Mesendoderm (in vitro differentiated cells): ENCODE results near the gene PCBP3.

Experiments used
- DNase-seq: peaks from one replicate; pipeline ENCODE4 v3.0.0; 2013
- H2AK5ac ChIP-seq: 2 replicates; pipeline ENCODE4 v1.6.1; 2013; ENCODE audit warnings: low read length, inconsistent platforms
- H2BK120ac ChIP-seq: 2 replicates; pipeline ENCODE4 v1.6.1; 2013; ENCODE audit warnings: low read depth, mild to moderate bottlenecking, low read length, moderate library complexity, mixed read lengths
- H2BK15ac ChIP-seq: replicated peaks from 2 replicates; pipeline ENCODE4 v1.6.1; 2013; ENCODE audit warnings: low read depth, mild to moderate bottlenecking, moderate library complexity
- H2BK5ac ChIP-seq: 2 replicates; pipeline ENCODE4 v1.6.1; 2013; ENCODE audit warnings: low read length, inconsistent platforms
- H3K18ac ChIP-seq: 2 replicates; pipeline ENCODE4 v1.6.1; 2013; ENCODE audit warnings: mild to moderate bottlenecking, low read length, mixed read lengths
- H3K23ac ChIP-seq: one replicate; pipeline ENCODE4 v1.6.1; 2013; ENCODE audit warnings: low read length
- H3K27ac ChIP-seq: 2 replicates; pipeline ENCODE4 v1.5.1; 2013; ENCODE audit warnings: low read depth, mild to moderate bottlenecking, inconsistent platforms, low read length, moderate library complexity
- H3K27me3 ChIP-seq: 2 replicates; pipeline ENCODE4 v1.6.1; 2013; ENCODE audit warnings: low read length, control low read depth, mild to moderate bottlenecking, inconsistent platforms; ENCODE audit not compliant: insufficient read depth, poor library complexity
- H3K36me3 ChIP-seq: 2 replicates; pipeline ENCODE4 v1.6.1; 2013; ENCODE audit warnings: low read length, inconsistent platforms; ENCODE audit not compliant: control insufficient read depth, insufficient read depth
- H3K4ac ChIP-seq: one replicate; pipeline ENCODE4 v1.6.1; 2013; ENCODE audit warnings: low read depth, mild to moderate bottlenecking, low read length, moderate library complexity
- H3K4me1 ChIP-seq: 2 replicates; pipeline ENCODE4 v1.6.1; 2013; ENCODE audit warnings: low read depth, low read length, inconsistent platforms; ENCODE audit not compliant: control insufficient read depth
- H3K4me2 ChIP-seq: 2 replicates; pipeline ENCODE4 v1.6.1; 2013; ENCODE audit warnings: low read length
- H3K4me3 ChIP-seq: 2 replicates; pipeline ENCODE4 v1.5.1; 2013; ENCODE audit warnings: mild to moderate bottlenecking, low read length
- H3K56ac ChIP-seq: one replicate; pipeline ENCODE4 v1.6.1; 2013; ENCODE audit warnings: low read length
- H3K79me1 ChIP-seq: 2 replicates; pipeline ENCODE4 v1.6.1; 2013; ENCODE audit warnings: low read length, inconsistent platforms
- H3K79me2 ChIP-seq: 2 replicates; pipeline ENCODE4 v1.6.1; 2013; ENCODE audit warnings: mild to moderate bottlenecking, low read length; ENCODE audit not compliant: control insufficient read depth, insufficient read depth
- H3K9ac ChIP-seq: 2 replicates; pipeline ENCODE4 v1.6.1; 2013; ENCODE audit warnings: low read length, inconsistent platforms
- H4K5ac ChIP-seq: one replicate; pipeline ENCODE4 v1.6.1; 2013; ENCODE audit warnings: low read length
- H4K8ac ChIP-seq: one replicate; pipeline ENCODE4 v1.6.1; 2013; ENCODE audit warnings: low read depth, mild to moderate bottlenecking, control low read depth, low read length, moderate library complexity
- WGBS: extraction: QIAGEN DNeasy Blood & Tissue Kit; methylation state at CpG from one replicate; pipeline ENCODE4 v1.1.7; 2013; ENCODE audit warnings: low lambda C conversion rate, missing lambda C conversion rate; ENCODE audit not compliant: insufficient coverage; ENCODE audit errors: extremely low coverage; 5-methylcytosine and 5-hydroxymethylcytosine counted together

PCBP3 gene

DNA sequence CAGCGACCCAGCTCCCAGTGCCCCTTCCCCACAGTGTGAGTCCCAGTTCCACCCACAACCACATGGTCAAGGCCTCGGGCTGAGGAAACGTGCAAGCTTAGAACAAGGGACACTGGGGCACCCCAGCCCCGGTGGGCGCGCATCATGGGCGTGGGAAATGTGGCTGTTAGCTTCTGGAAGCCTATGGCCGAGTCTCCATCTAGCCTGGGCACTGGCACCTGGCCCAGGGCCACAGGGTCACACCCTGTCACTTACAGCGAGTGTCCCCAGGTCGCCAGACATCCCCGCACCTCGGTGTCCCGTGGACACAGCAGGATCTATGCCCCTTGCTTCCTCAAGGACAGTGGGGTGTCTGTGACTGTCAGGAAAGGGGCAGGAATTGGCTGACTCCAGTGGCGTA lies 301.1 kb downstream of the PCBP3 start:
- no peak overlapping the region for H3K9ac ChIP-seq
- no peak overlapping the region for H3K4me2 ChIP-seq
- no peak overlapping the region for H2BK15ac ChIP-seq
- no peak overlapping the region for H3K27ac ChIP-seq
- H3K36me3 ChIP-seq = no peaks in the 10 kb centered on the region
- no peak overlapping the region for H2BK120ac ChIP-seq
- no peaks in the 10 kb centered on the region for H3K27me3 ChIP-seq
- no peak overlapping the region for H4K5ac ChIP-seq
- H3K18ac ChIP-seq = no peak overlapping the region
- no CpG with 5 or more reads among the region's 14 CpGs for WGBS
- no peak overlapping the region for H2BK5ac ChIP-seq
- H3K4me3 ChIP-seq = no peak overlapping the region
- no peak for DNase-seq
- H2AK5ac ChIP-seq = no peak overlapping the region
- no peak overlapping the region for H3K4ac ChIP-seq
- no peaks in the 10 kb centered on the region for H3K79me1 ChIP-seq
- H3K79me2 ChIP-seq = no peaks in the 10 kb centered on the region
- H3K56ac ChIP-seq = no peak overlapping the region
- H3K23ac ChIP-seq = no peak overlapping the region
- H3K4me1 ChIP-seq = no peaks in the 10 kb centered on the region
- no peak overlapping the region for H4K8ac ChIP-seq

DNA sequence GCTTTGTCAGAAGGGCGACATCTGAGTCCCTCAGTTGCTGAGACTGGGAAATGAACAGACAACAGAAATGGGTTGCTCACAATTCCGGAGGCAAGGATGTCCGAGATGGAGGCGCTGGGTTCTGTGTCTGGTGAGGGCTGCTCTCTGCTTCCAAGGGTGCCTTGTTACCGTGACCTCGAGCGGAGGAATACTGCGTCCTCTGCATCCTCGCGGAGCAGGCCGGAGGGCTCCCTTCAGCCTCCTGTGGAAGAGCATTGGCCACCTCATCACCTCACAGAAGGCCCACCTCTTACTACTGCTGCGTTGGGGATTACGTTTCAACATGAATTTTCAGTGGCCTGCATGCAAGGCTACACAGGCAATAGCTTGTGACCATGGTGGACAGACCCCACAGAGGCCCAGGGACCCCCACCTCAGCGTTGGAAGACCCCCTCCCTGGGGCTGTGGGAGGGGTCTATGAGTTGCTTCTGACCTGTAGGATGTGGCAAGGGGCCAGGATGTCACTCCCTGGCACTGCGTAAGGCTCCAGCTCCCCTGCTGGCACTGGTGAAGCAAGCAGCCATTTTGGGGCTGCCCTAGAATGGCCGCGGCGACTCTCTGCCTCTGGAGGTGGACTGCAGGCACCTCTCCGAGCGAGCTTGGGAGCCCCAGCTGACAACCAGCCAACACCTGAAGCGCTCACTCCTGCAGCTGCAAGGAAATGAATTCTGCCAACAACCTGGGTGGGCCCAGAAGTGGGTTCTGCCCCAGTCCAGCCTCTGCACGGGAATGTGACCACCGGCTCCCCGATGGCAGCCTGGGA lies 301.7 kb downstream of the PCBP3 start:
- Histone ChIP-seq H2BK15ac (no peak overlapping the region), H3K36me3 (no peaks in the 10 kb centered on the region), H3K4me2 (no peak overlapping the region), H2BK5ac (no peak overlapping the region), H3K23ac (no peak overlapping the region), H3K18ac (no peak overlapping the region), H3K79me2 (no peaks in the 10 kb centered on the region), H3K4me3 (no peak overlapping the region), H4K5ac (no peak overlapping the region), H2AK5ac (no peak overlapping the region), H3K9ac (no peak overlapping the region), H3K27me3 (no peaks in the 10 kb centered on the region), H2BK120ac (no peak overlapping the region), H3K4me1 (no peaks in the 10 kb centered on the region), H3K4ac (no peak overlapping the region), H3K27ac (no peak overlapping the region), H3K79me1 (no peaks in the 10 kb centered on the region), H4K8ac (no peak overlapping the region), H3K56ac (no peak overlapping the region)
- no peak for DNase-seq
- no CpG with 5 or more reads among the region's 24 CpGs for WGBS

DNA sequence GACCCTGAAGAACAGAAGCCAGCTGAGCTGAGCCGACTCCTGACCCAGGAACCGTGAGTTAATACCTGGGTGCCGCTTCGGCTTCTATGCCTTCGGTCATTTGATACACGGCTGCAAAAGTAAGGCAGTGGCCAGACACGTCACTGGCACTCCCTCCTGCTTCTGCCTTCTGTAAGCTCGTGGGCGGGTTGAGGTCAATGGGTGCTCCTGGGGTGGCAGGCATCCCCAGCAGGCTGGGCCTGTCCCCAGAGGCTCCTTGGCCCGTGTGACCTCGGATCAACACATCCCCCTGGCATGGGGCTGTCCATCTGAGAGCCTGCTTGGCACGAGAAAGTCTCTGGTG lies 302.3 kb downstream of the PCBP3 start:
- no peak overlapping the region for H3K18ac ChIP-seq
- H3K4ac ChIP-seq = no peak overlapping the region
- H3K56ac ChIP-seq = no peak overlapping the region
- H3K27ac ChIP-seq = no peak overlapping the region
- no peak overlapping the region for H2BK5ac ChIP-seq
- H3K79me1 ChIP-seq = no peaks in the 10 kb centered on the region
- H3K4me3 ChIP-seq = no peak overlapping the region
- DNase-seq = no peak
- H2BK120ac ChIP-seq = no peak overlapping the region
- H3K4me2 ChIP-seq = no peak overlapping the region
- no peak overlapping the region for H3K23ac ChIP-seq
- no peak overlapping the region for H3K9ac ChIP-seq
- H2BK15ac ChIP-seq = no peak overlapping the region
- H3K79me2 ChIP-seq = no peaks in the 10 kb centered on the region
- H2AK5ac ChIP-seq = no peak overlapping the region
- H4K8ac ChIP-seq = no peak overlapping the region
- H3K36me3 ChIP-seq = no peaks in the 10 kb centered on the region
- H3K27me3 ChIP-seq = no peaks in the 10 kb centered on the region
- no peak overlapping the region for H4K5ac ChIP-seq
- no peaks in the 10 kb centered on the region for H3K4me1 ChIP-seq
- no CpG with 5 or more reads among the region's 12 CpGs for WGBS

DNA sequence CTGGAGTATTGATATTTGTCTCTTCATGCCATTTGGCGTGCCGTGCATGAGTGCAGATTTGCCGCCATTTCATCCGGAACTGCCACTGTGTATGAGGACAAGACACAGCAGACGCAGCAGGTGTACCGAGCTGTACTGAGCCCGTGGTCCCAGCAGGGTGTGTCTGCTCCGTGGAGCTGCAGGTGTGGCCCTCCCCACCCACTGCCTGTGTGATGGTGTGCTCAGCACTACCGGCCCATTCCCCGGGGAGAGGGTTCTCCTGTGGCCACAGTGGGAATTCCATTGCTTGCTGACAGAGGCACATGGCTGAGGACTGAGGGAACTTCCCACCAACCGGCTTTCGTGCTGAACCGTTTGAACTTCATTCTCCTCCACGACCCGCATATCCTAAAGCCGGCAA lies 303.8 kb downstream of the PCBP3 start:
- Histone ChIP-seq H3K4ac (no peak overlapping the region), H3K23ac (no peak overlapping the region), H3K18ac (no peak overlapping the region), H3K4me1 (no peaks in the 10 kb centered on the region), H3K79me1 (no peaks in the 10 kb centered on the region), H3K4me3 (no peak overlapping the region), H3K27ac (no peak overlapping the region), H3K4me2 (no peak overlapping the region), H2BK15ac (no peak overlapping the region), H3K36me3 (no peaks in the 10 kb centered on the region), H4K5ac (no peak overlapping the region), H2AK5ac (no peak overlapping the region), H2BK120ac (no peak overlapping the region), H3K79me2 (no peaks in the 10 kb centered on the region), H2BK5ac (no peak overlapping the region), H3K56ac (no peak overlapping the region), H3K27me3 (no peaks in the 10 kb centered on the region), H4K8ac (no peak overlapping the region), H3K9ac (no peak overlapping the region)
- DNase-seq = no peak
- no CpG with 5 or more reads among the region's 16 CpGs for WGBS

DNA sequence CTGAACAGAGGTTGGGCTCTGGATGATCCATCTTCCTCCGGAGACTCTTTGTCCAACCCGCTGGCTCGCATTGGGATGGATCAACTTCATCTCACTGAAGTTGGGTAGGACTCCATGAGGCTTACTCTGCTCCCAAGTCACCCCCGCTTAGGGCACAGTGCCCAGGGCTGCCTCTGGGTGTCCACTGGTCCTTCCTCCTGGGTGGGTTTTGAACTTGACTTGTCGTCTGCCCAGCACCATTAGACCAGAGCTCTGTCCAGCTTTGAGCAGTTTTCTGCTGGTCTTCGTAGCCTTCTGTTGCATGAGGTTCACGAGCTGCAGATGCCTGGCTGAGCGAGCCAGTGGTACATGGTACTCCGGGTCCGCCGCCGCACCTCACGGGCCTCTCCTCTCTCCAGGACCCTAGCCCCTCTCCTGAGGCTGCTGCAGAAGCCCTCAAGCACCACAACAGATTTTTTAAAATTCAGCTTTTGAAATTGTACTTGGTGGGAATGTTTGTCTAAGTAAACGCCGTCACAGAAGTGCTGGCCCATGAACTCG lies 304.3 kb downstream of the PCBP3 start:
- Histone ChIP-seq H3K56ac (no peak overlapping the region), H2BK120ac (no peak overlapping the region), H3K4me1 (no peaks in the 10 kb centered on the region), H3K79me2 (no peaks in the 10 kb centered on the region), H3K36me3 (no peaks in the 10 kb centered on the region), H2AK5ac (no peak overlapping the region), H3K4ac (no peak overlapping the region), H2BK15ac (no peak overlapping the region), H3K79me1 (no peaks in the 10 kb centered on the region), H3K27ac (no peak overlapping the region), H4K5ac (no peak overlapping the region), H2BK5ac (no peak overlapping the region), H3K4me3 (no peak overlapping the region), H3K27me3 (no peaks in the 10 kb centered on the region), H3K23ac (no peak overlapping the region), H4K8ac (no peak overlapping the region), H3K18ac (no peak overlapping the region), H3K9ac (no peak overlapping the region), H3K4me2 (no peak overlapping the region)
- no peak for DNase-seq
- WGBS = no CpG with 5 or more reads among the region's 16 CpGs
